ENCODE data around the gene MOB3B.

DNA sequence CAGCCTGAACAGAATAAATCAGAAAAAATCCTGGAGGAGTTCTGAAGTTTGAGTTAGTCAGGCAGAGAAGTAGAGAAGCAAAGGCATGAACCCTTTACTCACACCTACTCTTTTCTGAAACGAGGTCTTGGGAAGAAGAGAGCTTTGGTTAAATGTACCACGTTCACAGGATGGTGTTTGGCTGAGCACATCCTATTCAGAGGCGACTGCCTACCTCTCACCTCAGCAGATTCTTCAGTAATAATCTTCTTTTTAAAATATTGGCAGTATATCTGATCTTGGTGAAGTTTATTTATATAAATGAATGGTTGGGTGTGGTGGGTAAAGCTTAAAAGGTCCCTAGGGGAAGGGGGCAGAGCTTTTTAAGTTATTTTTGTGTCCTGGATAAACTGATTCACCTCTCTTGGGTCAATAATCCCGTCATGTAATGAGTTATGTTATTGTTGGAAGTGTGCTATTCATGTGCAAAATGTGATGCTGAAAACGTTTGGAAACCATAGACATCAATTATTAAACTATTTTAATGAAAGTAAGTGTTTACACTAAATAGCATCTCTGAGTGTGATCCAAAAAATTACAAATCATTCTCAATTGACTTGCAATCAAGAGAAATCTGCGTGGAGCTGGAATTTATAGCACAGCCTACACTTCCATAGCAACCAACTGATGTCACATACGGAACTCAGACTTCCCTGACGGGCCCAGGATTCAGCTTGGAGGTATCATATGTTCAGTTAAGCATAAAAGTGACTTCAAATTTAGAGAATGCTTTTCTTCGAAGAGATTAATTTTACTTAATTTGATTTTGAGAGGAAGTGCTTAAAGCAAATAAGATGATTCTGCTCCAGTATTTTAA lies 138.3 kb downstream of the MOB3B start:
- TF ChIP-seq, protein P1, sequence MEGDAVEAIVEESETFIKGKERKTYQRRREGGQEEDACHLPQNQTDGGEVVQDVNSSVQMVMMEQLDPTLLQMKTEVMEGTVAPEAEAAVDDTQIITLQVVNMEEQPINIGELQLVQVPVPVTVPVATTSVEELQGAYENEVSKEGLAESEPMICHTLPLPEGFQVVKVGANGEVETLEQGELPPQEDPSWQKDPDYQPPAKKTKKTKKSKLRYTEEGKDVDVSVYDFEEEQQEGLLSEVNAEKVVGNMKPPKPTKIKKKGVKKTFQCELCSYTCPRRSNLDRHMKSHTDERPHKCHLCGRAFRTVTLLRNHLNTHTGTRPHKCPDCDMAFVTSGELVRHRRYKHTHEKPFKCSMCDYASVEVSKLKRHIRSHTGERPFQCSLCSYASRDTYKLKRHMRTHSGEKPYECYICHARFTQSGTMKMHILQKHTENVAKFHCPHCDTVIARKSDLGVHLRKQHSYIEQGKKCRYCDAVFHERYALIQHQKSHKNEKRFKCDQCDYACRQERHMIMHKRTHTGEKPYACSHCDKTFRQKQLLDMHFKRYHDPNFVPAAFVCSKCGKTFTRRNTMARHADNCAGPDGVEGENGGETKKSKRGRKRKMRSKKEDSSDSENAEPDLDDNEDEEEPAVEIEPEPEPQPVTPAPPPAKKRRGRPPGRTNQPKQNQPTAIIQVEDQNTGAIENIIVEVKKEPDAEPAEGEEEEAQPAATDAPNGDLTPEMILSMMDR (IDR thresholded peaks at IDR 0.05; ENCODE audit: low read depth, low read length, poor library complexity, severe bottlenecking): no peak
- TF ChIP-seq EZH2phosphoT487 (IDR thresholded peaks at IDR 0.05; ENCODE audit: borderline replicate concordance, low read length): no peak
